Neuronal stem cell (in vitro differentiated cells): ENCODE data around the gene WDR82.

ENCODE experiments used
- DNase-seq: peaks from one replicate; pipeline ENCODE4 v3.0.0-alpha.2; 2013; ENCODE audit warnings: low spot score
- H2AFZ ChIP-seq: one replicate; pipeline ENCODE4 v1.6.1; 2013; ENCODE audit warnings: mild to moderate bottlenecking, low read length, inconsistent platforms
- H2AK5ac ChIP-seq: 2 replicates; pipeline ENCODE4 v1.6.1; 2013; ENCODE audit warnings: low read depth, mild to moderate bottlenecking, inconsistent platforms, low read length, moderate library complexity, mixed read lengths
- H2BK120ac ChIP-seq: 2 replicates; pipeline ENCODE4 v1.6.1; 2013; ENCODE audit warnings: low read depth, mild to moderate bottlenecking, inconsistent platforms, low read length, moderate library complexity, mixed read lengths
- H2BK12ac ChIP-seq: one replicate; pipeline ENCODE4 v1.6.1; 2013; ENCODE audit warnings: low read length, inconsistent platforms
- H2BK15ac ChIP-seq: 2 replicates; pipeline ENCODE4 v1.6.1; 2013; ENCODE audit warnings: mild to moderate bottlenecking, low read length, inconsistent platforms, mixed read lengths
- H2BK5ac ChIP-seq: one replicate; pipeline ENCODE4 v1.6.1; 2013; ENCODE audit warnings: inconsistent platforms, mild to moderate bottlenecking, low read length, moderate library complexity
- H3K14ac ChIP-seq: one replicate; pipeline ENCODE4 v1.6.1; 2013; ENCODE audit warnings: low read length, inconsistent platforms
- H3K18ac ChIP-seq: 2 replicates; pipeline ENCODE4 v1.6.1; 2013; ENCODE audit warnings: low read length, inconsistent platforms
- H3K23ac ChIP-seq: 2 replicates; pipeline ENCODE4 v1.6.1; 2013; ENCODE audit warnings: low read depth, mild to moderate bottlenecking, mixed read lengths, low read length, inconsistent platforms; ENCODE audit not compliant: poor library complexity
- H3K27ac ChIP-seq: replicated peaks from 3 replicates; pipeline ENCODE4 v1.5.1; 2013; ENCODE audit warnings: low read length, inconsistent platforms
- H3K27me3 ChIP-seq, 3 experiments: 2 replicates each; pipeline ENCODE4 v1.6.1; 2013; ENCODE audit warnings: low read length in 3 of 3, mild to moderate bottlenecking in 2 of 3, inconsistent platforms in 1 of 3, low read depth in 1 of 3, mixed read lengths in 1 of 3, moderate library complexity in 1 of 3; ENCODE audit not compliant: control insufficient read depth in 3 of 3, insufficient read depth in 3 of 3
- H3K36me3 ChIP-seq, 2 donors: replicated peaks in 1 of 2; 2 replicates each; pipeline ENCODE4 v1.6.1; 2013; ENCODE audit warnings: low read length in 2 of 2; ENCODE audit not compliant: control insufficient read depth in 2 of 2, insufficient read depth in 2 of 2
- H3K4ac ChIP-seq: 2 replicates; pipeline ENCODE4 v1.6.1; 2013; ENCODE audit warnings: inconsistent platforms, mild to moderate bottlenecking, low read length, moderate library complexity
- H3K4me1 ChIP-seq, 2 donors: 1 replicate in 1 of 2; 2 replicates in 1 of 2; pipeline ENCODE4 v1.6.1; 2013; ENCODE audit warnings: low read length in 2 of 2, low read depth in 1 of 2; ENCODE audit not compliant: control insufficient read depth in 2 of 2, insufficient read depth in 1 of 2
- H3K4me2 ChIP-seq: one replicate; pipeline ENCODE4 v1.6.1; 2013; ENCODE audit warnings: mild to moderate bottlenecking, low read length, inconsistent platforms; ENCODE audit not compliant: insufficient read depth, poor library complexity, severe bottlenecking
- H3K4me3 ChIP-seq, 2 donors: 2 replicates each; pipeline ENCODE4 v1.5.1; 2013; ENCODE audit warnings: low read length in 2 of 2, mild to moderate bottlenecking in 2 of 2, inconsistent platforms in 1 of 2, moderate library complexity in 1 of 2
- H3K79me1 ChIP-seq: one replicate; pipeline ENCODE4 v1.6.1; 2013; ENCODE audit warnings: low read depth, mild to moderate bottlenecking, inconsistent platforms, low read length, moderate library complexity
- H3K9ac ChIP-seq: one replicate; pipeline ENCODE4 v1.6.1; 2013; ENCODE audit warnings: mild to moderate bottlenecking, low read depth, low read length, inconsistent platforms; ENCODE audit not compliant: poor library complexity
- H3K9me3 ChIP-seq, 2 donors: replicated peaks in 1 of 2; 2 replicates each; pipeline versions ENCODE3 to v1.6.1; 2013; ENCODE audit warnings: low read length in 2 of 2, mild to moderate bottlenecking in 2 of 2, inconsistent platforms in 1 of 2, low read depth in 1 of 2, mixed read lengths in 1 of 2, moderate library complexity in 1 of 2; ENCODE audit not compliant: control insufficient read depth in 2 of 2, insufficient read depth in 1 of 2
- H4K8ac ChIP-seq: one replicate; pipeline ENCODE4 v1.6.1; 2013; ENCODE audit warnings: low read depth, mild to moderate bottlenecking, inconsistent platforms, low read length, moderate library complexity
- H4K91ac ChIP-seq: one replicate; pipeline ENCODE4 v1.6.1; 2013; ENCODE audit warnings: low read length, low read depth, mild to moderate bottlenecking, inconsistent platforms; ENCODE audit not compliant: poor library complexity
- WGBS, 2 donors: extraction: QIAGEN DNeasy Blood & Tissue Kit; methylation state at CpG; one replicate each; pipeline ENCODE4 v1.1.7; 2013; ENCODE audit warnings: missing lambda C conversion rate in 2 of 2, mixed read lengths in 1 of 2; ENCODE audit not compliant: insufficient read length in 2 of 2, insufficient replicate concordance in 1 of 2; ENCODE audit errors: extremely low coverage in 2 of 2; 5-methylcytosine and 5-hydroxymethylcytosine counted together

The WDR82 gene

DNA sequence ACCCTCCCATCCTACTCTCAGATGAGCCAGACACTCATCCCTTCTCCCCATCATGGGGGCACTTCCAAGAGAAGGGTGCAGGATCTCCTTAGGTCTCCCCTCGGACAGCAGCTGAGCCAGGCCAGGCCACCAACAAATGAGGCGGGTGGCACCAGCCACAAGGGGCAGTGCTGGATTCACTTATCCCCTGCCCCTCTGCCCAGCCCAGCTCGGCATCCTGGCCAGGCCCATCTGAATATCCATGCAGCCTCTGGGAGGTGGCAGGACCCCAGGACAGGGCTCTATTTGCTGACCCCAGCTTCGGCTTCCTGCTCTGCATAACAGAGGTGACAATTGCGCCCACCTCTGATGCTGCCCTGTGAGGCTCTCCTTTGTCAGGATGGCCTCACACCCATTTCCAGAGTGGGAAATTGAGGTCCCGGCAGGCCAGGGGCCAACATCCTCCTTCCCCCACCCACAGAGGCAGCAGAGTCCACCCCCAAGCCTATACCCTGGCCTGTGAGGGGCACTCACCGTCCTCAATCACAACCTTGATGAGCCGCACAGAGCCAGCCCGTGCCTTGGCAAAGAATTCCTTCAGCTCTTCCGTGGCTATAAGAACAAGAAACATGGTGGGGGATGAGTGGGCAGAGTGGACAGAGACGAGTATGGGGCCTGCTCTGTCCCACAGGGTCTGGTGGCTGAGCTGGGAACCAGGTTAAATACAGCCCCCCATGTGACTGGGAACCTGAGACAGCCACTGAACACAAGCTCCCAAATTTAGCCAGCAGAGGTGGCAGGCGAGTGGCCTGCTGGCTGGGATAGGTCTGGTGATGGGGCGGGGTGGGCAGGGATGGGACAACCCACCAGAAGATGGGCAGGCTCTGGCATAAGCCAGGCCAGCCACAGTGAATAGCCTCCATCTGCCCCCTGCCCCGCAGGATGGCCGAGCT lies 43.7 kb downstream of the WDR82 start:
- no peak overlapping the region for H2BK5ac ChIP-seq
- no peak overlapping the region for H4K8ac ChIP-seq
- no peak overlapping the region for H2AFZ ChIP-seq
- no peak overlapping the region for H3K4me3 ChIP-seq
- peaks cover 14 to 29% of the 10 kb centered on the region in 2 donors for H3K36me3 ChIP-seq
- H2BK12ac ChIP-seq = no peak overlapping the region
- H3K27me3 ChIP-seq = no peaks in the 10 kb centered on the region
- H3K23ac ChIP-seq = no peak overlapping the region
- H2BK15ac ChIP-seq = no peak overlapping the region
- H3K4ac ChIP-seq = no peak overlapping the region
- no peak for DNase-seq
- H3K9ac ChIP-seq = no peak overlapping the region
- peak overlapping the region; percentile 80 for H3K18ac ChIP-seq
- H3K27ac ChIP-seq = no peak overlapping the region
- no peaks in the 10 kb centered on the region for H3K79me1 ChIP-seq
- H3K4me2 ChIP-seq = no peak overlapping the region
- H3K4me1 ChIP-seq = peaks cover 15 to 16% of the 10 kb centered on the region in 2 donors
- H3K14ac ChIP-seq = no peak overlapping the region
- no CpG with 5 or more reads among the region's 15 CpGs for WGBS, 2 donors
- H4K91ac ChIP-seq = no peak overlapping the region
- H2AK5ac ChIP-seq = no peak overlapping the region
- no peak overlapping the region for H2BK120ac ChIP-seq
- no peaks in the 10 kb centered on the region for H3K9me3 ChIP-seq

DNA sequence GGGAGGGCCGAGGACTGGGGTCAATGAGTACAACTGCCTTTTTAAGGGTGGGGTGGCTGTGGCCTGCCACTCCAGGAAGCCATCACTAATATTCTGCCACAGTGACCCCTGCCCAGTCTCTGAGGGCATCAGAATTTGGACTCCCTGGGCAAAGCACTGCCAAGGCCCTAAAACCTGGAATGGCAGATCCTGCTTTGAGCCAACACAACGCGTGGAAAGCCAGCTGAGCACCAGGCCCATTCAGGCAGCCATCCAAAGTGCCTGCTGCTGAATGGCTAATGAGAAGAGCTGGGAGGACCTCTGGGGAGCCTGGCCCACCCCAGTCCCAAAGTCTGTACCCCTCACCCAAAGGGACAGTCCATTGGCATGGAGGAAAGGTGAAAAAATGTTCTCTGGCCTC lies 44.5 kb downstream of the WDR82 start:
- Histone ChIP-seq H3K36me3 (peaks cover 14 to 37% of the 10 kb centered on the region in 2 donors), H2BK120ac (no peak overlapping the region), H3K9me3 (no peaks in the 10 kb centered on the region), H3K18ac (no peak overlapping the region), H3K4me3 (no peak overlapping the region), H3K14ac (no peak overlapping the region), H2AFZ (no peak overlapping the region), H3K9ac (no peak overlapping the region), H4K91ac (no peak overlapping the region), H3K27me3 (no peaks in the 10 kb centered on the region), H2AK5ac (no peak overlapping the region), H2BK15ac (no peak overlapping the region), H2BK5ac (peak overlapping the region; percentile 32), H3K27ac (no peak overlapping the region), H3K23ac (no peak overlapping the region), H3K4ac (no peak overlapping the region), H3K79me1 (no peaks in the 10 kb centered on the region), H3K4me1 (peaks cover 15 to 16% of the 10 kb centered on the region in 2 donors), H3K4me2 (no peak overlapping the region), H2BK12ac (no peak overlapping the region), H4K8ac (no peak overlapping the region)
- DNase-seq = no peak
- no CpG with 5 or more reads among the region's 3 CpGs for WGBS, 2 donors

DNA sequence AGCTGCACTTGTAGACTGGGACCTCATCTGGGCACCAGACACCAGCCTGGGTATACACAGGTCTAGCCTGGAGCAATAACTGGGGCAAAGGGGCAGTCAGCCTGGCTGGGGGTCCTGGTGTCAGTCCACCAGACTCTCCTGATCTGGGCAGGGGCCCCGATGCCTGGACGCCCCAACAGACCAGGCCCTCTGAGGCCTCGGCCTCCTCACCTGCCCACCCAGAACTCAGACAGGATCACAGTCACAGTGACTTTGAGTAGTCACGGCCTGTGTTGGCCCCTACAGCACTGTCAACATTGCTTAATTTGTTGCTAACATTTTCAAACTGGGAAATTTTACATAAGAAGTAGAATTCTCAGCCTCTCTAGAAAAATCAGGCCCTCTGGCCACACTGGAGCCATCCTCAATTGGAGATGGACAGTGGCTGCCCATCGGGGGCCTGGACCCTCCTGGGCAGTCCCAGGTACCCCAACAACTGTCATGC lies 45.3 kb downstream of the WDR82 start:
- WGBS, 2 donors = no CpG with 5 or more reads among the region's 5 CpGs
- peaks cover 14 to 41% of the 10 kb centered on the region in 2 donors for H3K36me3 ChIP-seq
- H3K9ac ChIP-seq = no peak overlapping the region

More for the DNA sequence above, 45.3 kb downstream of the WDR82 start:
- Histone ChIP-seq H3K4me3 (no peak overlapping the region), H3K14ac (no peak overlapping the region), H3K4ac (no peak overlapping the region), H2BK15ac (peak overlapping the region; percentile 5), H3K79me1 (no peaks in the 10 kb centered on the region), H2BK120ac (no peak overlapping the region), H2AFZ (no peak overlapping the region), H2BK5ac (peak overlapping the region; percentile 66), H3K27me3 (no peaks in the 10 kb centered on the region), H2AK5ac (peak overlapping the region; percentile 24), H4K91ac (no peak overlapping the region), H3K27ac (no peak overlapping the region), H4K8ac (no peak overlapping the region), H3K4me1 (peaks cover 11% of the 10 kb centered on the region in 2 donors), H2BK12ac (no peak overlapping the region), H3K9me3 (no peaks in the 10 kb centered on the region), H3K18ac (no peak overlapping the region), H3K4me2 (no peak overlapping the region), H3K23ac (no peak overlapping the region)
- DNase-seq = no peak
